Omental fat pad (tissue), 4 donors: ENCODE measurements around the gene FGD4. TPM values are rescaled to one million over a fixed set of nuclear protein-coding genes. Genes with fewer than 3 reads are reported as not detected.

Experiments used
- ATAC-seq: fragments of 150-250 bp; one replicate; pipeline ENCODE4 v1.9.1; 2016; ENCODE audit warnings: mild to moderate bottlenecking, moderate library complexity; ENCODE audit not compliant: low FRiP score
- DNase-seq: peaks from one replicate; pipeline ENCODE4 v3.0.0-alpha.2; 2019; ENCODE audit warnings: low spot score
- CTCF ChIP-seq, 3 donors: fragments of 450-650 bp; IDR thresholded peaks; one replicate each; pipeline ENCODE4 v1.5.1; 2016 to 2017; ENCODE audit warnings: antibody characterized with exemption in 3 of 3, mild to moderate bottlenecking in 3 of 3, moderate library complexity in 2 of 3
- total RNA-seq, 4 donors: library from RNA; depleted of rRNA; stranded (reverse); fragments of >200 nt; gene quantifications; one replicate each; pipeline ENCODE4 v1.1.0, GENCODE V29; 2016

FGD4 gene
- total RNA-seq, 4 donors from 2014 or later, result 43.1 to 111 (median 51.5) TPM

DNA sequence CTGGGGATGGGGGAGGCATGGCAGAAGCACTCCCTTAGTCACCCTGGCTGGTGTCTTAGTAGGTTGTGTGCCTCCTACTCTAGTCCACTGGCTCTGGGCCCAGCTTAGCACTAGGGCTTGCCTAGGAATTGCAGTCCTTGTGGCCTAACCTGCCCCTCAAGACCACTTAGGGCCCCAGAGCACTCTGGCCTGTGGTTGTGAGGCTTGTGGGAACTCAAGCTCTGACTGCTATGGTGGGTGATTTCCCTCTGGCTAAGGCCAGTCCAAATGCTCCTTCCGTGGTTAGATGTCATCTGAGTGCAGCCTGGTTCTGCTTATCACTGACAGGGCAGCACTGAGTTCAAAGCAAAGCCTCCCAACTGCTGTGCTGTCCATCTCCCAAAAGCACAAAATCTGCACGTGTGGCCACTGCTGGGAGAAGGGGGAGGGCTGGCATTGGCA lies 20.2 kb downstream of the FGD4 start:
- TF ChIP-seq CTCF (IDR thresholded peaks at IDR 0.05), result no peak
- no peak for DNase-seq
- peak; percentile 37 for ATAC-seq

DNA sequence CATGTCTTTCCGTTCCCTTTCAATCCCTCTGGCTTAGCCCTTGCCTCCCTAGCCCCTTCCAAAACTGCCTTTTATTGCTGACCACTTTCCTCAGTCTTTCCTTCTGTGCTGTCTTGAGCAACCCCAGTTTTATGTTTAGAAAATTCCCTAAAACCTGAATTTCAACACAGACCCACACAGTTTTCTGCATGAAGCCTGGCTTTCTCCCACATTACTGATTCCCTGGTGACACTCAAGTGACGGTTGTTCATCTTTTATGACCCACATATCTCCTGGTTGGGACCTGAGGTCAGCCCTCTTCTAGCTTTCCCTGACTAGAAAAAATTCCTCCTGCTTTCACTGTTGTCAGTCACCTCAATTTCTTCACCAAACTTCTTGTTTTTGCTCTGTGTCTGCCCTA lies 21.0 kb downstream of the FGD4 start:
- no peak for TF ChIP-seq CTCF (IDR thresholded peaks at IDR 0.05)
- ATAC-seq (no peak), DNase-seq (no peak)

- no peak for ATAC-seq
- no peak for TF ChIP-seq CTCF (IDR thresholded peaks at IDR 0.05)
- no peak for DNase-seq
Measured at GRCh38 chr12:32423559-32423958, 24.2 kb downstream of the FGD4 start.

- ATAC-seq (no peak), DNase-seq (no peak)
- no peak for TF ChIP-seq CTCF (IDR thresholded peaks at IDR 0.05)
Measured at GRCh38 chr12:32431025-32431424, 31.7 kb downstream of the FGD4 start.

GRCh38 chr12:32435921-32436705 lies 36.8 kb downstream of the FGD4 start:
- TF ChIP-seq CTCF (IDR thresholded peaks at IDR 0.05), result no peak
- ATAC-seq (no peak), DNase-seq (no peak)

- ATAC-seq, result peak; percentile 62
- DNase-seq, result no peak
- no peak for TF ChIP-seq CTCF (IDR thresholded peaks at IDR 0.05)
Measured at GRCh38 chr12:32437095-32437515, 37.7 kb downstream of the FGD4 start.
